GM19372 (cell line): Measurements from ENCODE around the gene MACROH2A2.

ENCODE experiments used
- ATAC-seq: cut with Tn5 transposase; IDR thresholded peaks from one replicate; pipeline ENCODE4 v1.9.1; 2021; ENCODE audit warnings: mild to moderate bottlenecking, low read depth, moderate library complexity; ENCODE audit not compliant: unreplicated experiment

The MACROH2A2 gene

DNA sequence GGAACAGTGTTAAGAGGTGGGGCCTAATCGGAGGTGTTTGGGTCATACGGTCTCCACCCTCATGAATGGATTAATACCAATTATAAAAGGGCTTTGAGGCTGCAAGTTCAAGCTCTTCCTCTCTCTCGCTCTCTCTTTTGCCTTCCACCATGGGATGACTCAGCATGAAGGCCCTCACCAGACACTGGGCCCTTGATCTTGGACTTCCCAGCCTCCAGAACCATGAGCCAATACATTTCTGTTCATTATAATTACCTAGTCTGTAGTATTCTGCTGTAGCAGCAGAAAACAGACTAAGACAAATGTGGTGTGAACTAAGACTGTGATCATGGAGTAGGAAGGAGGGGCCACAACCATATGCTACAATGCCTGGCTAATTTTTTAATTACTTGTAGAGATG lies 72.3 kb downstream of the MACROH2A2 start:
- ATAC-seq = no peak

DNA sequence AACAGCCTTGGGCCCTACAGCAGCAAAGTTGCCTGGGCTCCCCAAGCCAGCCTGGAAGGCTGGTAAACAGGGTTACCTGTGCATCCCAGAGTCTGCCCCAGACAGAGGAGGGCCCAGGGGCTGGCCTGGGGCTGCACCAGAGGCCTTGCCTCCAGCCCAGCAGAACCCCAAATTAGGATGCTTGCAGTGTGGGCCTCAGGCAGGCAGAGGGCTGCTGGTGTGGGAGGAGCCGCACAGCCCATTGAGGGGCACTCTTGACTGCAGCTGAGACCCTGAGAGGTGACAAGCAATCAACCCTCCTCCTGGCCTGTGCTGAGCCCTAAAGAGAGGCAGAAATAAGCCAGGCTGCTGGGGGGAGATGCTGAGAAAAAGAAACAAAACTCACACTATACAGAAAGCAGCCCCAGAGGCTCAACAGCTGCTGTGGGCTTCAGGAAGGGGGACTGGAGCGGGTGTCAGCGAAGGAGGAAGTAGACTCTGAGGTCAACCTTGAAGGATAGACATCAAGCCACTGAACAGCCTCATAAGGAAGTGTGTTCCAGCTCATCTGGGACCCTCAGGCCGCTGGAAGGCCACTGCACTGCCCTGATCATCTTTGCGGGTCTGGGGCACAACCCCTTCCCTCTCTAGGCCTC lies 73.4 kb downstream of the MACROH2A2 start:
- no peak for ATAC-seq

DNA sequence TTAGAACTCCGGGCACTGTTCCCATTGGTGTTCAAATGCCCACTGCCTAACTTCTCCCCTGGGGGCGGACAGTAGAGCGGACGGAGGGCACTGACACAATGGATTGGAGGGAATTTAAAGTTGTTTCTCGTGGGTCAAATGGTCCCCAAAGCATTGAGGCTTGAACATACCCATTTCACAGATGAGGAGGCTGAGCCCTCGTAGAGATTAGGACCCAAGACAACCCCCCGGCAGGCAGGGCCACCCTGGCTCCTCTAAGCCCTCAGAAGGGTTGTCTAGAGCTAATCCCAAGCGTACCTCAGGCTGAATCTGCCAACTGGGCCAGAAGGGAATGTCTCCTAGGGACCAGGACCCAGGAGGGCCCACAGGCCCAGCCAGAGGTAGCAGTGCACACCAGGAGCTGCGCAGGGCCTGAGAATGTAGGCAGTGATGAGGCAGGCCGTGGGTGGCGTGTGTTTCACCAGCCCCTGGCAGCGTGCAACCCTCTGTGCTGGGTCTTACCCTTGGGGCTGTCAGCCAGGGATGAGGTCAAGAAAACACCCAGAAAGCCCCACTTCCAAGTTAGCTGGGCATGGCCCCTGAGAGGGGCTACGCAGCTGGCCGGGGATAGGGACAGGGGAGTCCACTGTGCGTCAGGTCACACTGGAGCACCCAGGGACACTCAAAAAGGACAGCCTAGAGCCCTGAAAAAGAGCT lies 74.2 kb downstream of the MACROH2A2 start:
- no peak for ATAC-seq

DNA sequence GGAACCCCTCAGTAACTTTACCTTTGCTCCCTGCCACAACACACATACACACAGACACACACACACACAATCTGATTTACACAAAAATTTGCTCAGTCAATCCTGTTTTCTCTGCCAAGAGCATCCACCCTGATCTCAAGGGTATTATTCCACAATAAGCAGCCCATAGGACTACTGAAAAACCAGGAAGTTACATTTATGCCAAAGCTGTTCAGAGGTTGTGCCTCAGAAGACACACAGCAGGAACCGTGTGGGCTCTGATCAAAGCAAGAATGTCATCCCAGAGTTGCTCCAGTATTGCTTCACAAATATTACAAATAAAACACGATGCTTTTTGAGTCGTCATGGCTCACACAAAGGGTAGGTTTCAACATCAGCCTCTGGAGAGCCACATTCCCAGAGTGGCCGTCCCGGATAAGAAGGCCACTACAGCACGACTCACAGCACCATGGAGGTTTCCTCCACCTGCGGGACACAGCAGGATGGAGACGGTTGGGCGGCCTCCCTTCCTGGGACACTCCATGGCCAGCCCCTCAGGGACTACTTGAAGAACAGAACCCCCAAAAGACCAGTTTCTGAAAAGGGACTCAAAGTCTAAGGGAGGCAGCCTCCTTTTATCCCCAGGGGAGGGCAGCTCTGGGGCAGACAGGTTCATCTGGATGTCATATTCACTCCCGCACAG lies 78.4 kb downstream of the MACROH2A2 start:
- ATAC-seq = no peak

DNA sequence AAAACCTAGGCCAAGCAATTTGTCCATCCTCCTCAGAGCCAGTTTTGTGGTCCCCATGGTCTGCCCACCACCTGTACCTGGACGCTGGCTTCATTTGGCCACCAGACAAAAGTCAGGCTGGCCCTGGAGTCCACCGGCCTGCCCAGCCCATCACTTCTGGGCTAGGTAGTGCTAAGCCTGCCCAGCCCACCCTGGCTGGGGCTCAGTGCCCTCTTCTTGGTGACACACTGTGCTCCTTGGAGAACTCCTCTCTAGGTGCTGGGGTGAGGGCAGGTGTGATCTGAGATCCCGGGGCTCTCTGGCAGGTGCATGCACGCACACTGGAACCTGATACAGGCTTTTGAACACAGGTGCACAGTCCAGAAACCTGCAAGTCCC lies 78.9 kb downstream of the MACROH2A2 start:
- ATAC-seq = no peak

DNA sequence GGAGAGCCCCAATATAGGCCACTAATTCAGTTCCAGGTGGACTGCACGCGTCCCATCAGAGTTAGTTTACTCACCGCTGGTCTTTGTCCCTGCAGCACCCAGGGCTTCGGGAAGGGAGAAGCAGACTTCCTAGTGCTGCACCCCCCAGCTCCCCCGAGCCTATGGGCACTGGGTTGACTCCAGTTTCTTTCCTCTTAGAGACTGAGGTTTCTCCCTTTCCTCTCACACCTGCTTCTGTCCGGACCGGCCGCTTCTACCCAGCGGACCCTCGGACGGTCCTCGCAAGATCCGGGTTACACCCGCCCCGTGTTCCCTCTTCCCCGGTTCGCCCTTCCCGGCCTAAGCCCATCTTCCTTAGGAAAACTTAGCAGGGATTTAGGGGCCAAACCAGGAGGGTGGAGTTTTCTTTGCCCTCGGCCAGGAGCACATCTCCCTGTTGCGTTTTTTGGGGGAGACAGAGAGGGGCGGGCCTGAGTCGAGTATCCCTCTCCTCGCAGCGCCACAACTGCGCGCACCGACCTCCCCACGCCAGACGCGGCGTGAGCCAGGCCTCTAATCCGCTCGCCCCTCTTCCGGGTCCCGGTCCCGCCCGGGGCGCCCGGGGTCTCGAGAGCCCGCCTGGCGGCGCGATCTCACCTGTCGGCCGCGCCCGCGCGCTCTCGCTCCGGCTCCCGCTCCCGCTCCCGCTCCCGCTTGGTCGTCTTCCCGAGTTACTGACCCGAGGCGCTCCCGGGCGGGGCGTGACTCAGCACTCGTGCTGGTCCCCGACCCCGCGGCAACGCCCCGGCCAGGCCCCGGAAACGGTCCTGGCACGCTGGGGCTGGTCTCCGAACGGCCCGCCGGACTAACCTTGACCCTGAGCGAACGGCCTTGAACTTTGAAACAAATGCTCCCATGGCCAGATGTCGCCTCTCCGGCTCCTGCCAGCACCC lies 79.7 kb downstream of the MACROH2A2 start, which contains the start of gene AIFM2:
AIFM2 (minus strand) TSS at position 728 of the 932 bp plus-strand sequence. CDS start 8,741 bp downstream, outside the sequence.
- peak; percentile 70 for ATAC-seq

DNA sequence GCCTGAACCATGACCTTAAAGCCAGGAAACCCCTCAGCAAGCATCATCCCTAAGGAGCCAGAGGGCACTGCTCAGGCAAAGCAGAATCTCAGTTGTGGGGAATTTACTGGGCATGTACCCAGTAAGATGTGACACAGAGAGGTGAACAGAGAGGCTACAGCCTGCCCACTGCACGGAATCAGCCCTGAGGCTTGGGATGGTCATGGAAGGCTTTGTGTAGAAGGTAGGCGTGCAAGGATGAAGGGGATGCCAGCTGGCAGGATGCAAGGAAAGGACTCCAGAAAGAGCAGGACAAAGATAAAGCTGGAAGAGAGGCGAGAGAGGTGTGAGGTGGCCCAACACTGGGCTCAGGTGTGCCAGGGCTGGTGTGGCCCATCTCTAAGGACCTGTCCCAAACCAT lies 82.4 kb downstream of the MACROH2A2 start:
- no peak for ATAC-seq

DNA sequence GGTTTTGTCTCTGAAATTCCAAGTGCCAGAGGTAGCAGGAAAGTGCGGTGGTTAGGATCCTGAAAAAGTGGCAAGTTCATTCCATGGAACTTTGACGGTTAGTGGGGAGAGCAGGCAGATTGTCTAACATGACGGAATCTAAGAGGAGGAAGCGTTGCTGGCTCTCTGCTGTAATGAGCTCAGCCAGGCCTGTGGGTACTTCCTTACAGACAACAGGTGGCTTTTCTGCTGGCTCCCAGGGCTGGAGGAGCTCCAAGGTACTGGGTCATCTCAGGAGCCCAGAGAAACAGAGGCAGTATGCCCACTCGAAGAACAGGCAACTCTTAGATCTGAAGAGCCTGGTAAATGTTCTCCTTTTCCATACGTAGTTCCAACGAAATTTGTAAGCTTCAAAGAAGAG lies 83.0 kb downstream of the MACROH2A2 start:
- ATAC-seq = no peak

DNA sequence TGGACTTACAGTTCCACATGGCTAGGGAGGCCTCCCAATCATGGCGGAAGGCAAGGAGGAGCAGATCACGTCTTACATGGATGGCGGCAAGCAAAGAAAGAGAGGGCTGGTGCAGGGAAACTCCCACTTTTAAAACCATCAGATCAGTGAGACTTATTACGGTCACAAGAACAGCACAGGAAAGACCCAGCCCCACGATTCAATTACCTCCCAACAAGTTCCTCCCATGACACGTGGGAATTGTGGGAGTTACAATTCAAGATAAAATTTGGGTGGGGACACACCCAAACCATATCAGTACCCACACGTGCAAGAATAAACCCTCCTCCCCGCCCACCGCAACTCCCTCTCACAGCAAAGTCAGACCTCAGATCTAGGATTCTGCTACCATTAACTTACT lies 84.5 kb downstream of the MACROH2A2 start:
- no peak for ATAC-seq

DNA sequence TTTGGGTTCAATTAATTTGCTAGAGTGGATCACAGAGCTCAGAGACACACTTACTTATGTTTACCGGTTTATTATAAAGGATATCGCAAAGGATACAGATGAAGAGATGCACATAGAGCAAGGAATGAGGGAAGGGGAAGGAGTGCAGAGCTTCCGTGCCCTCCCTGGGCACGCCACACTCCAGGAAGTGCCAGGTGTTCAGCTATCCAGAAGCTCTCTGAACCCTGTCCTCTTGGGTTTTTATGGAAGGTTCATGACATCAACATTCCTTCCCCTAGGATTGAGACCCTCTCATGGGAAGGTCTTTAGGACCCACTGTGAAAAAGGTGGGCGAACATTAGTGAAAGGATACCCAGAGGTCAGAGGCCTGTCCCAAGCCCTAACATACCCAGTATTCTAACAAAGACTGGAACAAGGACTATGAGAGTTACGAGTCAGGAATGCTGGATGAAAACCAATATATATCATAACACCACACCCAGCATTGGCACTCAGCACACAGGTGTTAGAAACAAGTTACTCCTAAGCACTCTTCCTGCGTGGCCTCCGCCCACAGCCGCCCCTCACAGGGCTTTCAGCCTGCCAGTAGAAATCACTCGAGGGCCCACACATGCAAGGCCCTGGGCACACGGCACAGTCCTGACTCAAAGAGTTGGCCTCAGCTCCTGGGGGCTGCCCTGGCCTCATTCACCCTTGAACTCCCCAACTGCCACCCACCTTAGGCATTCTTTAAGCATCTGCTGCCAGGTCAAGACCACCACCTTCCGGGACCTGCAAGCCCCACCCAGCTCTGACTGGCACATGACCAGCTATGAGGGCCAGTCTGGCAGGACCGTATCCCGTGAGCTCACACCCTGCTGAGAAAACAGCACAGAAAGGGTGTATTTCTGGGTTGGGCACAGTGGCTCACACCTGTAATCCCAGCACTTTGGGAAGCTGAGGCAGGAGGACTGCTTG lies 85.6 kb downstream of the MACROH2A2 start:
- ATAC-seq = no peak

DNA sequence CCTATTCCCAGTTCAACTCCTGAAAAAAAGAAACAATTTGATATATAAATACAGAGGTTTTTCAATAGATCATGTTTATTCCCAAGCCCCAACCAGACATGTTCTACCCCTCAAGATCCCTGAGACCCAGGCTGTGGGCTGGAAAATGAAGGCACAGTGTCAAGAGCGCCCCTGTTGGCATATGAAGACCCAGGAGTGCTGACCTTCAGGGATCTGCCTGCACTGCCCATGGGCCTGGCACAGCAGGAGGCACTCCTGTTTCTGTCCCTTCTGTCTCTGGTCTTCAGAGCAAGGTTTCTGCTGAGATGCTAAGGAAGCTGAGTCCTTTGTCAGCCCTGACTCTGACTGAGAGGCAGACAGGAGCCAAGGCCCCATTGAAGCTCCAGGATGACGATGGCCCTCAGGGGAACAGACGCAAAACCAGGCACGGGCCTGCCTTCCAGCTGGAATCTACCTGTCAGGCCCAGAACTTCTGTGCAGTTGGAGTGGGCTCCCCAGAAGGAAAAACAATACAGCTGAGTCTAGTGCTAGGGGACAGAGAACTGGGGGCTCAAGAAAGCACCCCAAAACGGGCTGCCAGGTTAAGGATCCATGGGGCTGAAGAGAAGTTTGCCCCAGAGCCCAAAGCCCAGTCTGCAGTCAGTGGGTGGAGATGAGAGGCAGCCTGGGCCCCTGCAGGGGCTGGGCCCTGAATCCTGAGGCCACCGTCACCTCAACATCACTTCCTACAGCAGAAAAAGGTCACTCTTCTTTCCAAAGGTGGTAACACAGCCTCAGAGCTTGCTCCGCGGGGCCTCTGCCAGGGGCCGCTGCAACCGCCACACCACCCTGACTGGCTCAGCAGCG lies 86.7 kb downstream of the MACROH2A2 start:
- no peak for ATAC-seq

DNA sequence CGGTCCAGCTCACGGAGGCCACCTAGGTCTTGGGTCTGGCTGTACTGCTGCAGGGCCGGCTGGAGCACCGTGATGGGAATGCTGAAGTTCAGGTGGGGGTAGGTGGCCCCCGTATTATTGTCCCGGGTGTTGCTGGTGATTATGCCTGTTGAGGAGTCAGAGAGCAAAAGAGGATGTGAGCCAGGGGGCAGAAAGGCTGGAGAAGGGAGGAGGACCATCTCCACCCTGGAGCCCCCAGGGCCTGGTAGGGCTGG lies 87.3 kb downstream of the MACROH2A2 start:
- no peak for ATAC-seq

DNA sequence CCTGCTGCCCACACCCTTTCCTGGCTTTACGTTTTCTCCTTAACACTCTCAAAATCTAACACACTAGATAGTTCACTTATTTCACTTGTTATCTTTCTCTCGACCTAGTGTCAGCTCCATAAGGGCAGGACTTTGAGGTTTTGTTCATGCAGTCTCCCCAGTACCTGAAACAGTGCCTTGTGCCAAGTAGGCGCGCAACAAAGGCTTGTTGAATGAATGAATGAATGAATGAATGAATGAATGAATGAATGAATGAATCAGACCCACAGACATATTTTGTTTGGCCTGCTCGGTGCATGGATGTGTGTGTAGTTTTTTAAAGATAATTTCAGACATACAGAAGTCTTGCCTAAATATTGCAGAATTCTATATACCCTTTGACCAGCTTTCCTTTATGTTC lies 87.7 kb downstream of the MACROH2A2 start:
- ATAC-seq = no peak

DNA sequence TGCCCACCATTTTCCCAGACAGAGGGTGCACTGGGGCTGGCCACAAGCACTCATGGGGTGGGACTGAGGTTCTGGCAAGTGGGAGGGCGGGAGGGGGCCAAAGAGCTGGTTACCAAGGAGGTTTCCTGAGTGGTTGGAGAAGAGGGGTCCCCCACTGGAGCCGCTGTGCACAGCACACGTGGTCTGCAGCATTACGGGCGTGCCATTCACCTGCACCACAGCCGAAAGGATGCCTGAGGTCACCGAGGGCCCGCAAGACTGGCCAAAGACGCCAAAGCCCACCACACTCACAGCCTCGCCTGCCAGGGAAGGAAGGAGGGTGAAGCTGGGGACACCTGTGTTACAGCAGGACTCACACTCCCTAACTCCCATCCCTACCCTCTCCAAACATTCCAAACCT lies 89.9 kb downstream of the MACROH2A2 start:
- ATAC-seq = no peak

DNA sequence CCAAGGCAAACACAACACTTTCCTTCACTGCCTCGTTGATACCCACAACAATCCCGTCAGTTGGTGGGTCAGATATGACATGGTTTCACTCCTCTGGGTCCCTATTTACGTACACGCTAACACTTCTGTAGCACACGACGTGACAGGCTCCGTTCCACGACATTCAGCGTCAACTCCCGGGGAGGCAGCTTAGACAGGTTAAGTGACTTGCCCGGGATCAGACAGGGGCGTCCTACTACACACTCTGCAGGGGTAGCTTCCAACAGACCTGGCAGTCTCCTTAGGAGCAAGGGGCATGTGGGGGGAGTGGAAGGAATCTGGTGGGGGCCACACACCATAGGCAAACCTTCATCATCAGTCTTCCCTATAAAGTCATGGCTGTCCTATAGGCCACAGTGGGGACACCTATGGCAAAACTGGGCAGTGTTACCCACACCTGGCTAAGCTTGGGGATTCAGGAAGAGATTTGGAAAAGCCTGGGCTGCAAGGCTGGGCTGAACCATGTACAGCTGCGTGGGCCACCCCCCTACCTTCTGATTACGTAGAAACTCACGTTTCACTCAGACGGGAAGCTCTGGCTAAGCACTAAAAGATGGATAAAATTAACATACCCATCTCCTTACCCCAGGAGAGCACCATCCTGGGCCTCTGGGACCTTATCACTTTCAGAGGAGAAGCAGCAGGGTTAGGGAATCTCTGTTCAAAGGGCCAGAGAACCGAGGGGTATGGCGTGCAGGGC lies 91.9 kb downstream of the MACROH2A2 start:
- ATAC-seq = no peak

DNA sequence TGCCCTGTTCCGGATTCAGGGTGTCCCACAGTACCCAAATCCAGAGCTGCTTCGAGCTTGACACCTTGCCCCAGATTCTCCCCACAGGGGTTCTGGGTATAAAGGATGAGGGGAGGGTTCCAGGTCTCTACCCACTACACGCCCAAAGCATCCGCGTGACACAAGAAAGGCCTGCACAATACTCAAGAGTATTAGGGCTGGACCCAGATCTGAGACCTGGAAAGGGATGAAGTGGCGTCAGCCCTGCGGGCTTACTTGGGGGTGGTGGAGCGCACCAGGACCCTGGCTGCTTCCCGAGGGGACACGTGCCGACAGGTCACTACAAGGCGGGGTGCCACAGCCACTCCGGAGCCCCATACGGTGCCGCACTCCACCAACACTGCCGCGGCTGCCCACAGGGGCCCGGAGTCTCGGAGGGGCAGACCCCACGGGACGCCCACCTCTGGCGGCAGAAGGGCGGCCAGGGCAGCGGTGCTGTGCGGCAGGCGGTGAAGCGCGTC lies 92.6 kb downstream of the MACROH2A2 start:
- ATAC-seq = peak; percentile 17

DNA sequence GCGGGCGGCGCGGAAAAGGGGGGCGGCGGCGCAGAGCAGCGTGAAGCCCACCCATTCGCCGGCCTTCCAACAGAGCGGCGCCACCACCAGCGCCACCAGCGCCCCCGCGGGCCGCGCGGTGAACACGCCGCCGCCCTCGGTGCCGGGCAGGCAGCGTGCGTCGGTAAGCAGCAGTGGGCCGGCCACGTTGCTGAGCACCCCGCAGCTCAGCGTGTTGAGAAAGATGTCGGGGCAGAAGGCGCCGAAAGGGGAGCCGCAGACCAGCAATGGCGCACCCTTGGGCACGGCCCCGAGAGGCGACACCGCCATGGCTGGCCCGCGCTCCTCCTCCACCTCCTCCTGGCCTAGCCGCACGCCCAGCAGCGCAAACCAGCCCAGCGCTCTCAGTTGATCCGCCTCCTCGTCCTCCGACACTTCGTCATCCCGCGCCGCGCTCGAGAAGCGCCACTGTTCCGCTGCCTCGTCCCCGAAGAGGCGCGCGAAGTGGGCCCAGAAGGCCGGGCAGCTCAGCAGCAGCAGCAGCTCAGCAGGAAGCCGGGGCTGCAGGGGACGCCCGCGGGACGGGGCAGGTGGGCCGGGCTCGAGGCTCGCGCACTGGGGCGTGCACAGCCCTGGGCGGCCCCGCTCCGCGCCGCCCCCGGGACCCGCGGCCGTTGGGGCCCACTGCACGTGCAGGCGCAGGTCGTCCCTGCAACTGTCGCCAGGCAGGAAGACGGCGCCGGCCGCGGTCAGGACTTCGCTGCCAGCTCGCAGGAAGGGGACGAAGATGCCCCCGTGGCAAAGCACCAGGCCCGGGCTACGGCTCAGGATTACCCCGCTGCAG lies 93.2 kb downstream of the MACROH2A2 start:
- ATAC-seq = peak; percentile 45
